ENCODE data around the gene LZTS2.

DNA sequence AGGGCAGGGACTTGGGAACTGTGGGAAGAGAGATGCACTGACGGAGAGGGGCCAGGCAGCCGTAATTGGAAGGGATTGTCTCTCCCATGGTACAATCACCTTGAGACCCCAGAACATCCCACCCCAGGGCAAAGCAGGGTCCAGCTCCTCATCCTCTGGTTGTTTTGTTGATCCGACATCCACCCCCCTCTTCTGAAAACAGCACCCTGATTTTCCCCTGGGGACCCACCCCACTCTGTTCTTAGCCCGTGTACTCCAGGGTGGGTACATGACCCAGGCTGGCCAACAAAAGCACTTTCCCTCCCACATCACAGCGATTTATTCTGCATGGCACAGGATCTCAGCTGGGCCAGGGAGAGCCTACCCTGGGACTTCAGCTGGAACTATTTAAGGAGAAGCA, 17.2 kb downstream of the LZTS2 start:
- TF ChIP-seq EZH2 (IDR thresholded peaks at IDR 0.05; ENCODE audit: borderline replicate concordance, low read depth, low read length, poor library complexity, severe bottlenecking): no peak
- TF ChIP-seq, protein P1, sequence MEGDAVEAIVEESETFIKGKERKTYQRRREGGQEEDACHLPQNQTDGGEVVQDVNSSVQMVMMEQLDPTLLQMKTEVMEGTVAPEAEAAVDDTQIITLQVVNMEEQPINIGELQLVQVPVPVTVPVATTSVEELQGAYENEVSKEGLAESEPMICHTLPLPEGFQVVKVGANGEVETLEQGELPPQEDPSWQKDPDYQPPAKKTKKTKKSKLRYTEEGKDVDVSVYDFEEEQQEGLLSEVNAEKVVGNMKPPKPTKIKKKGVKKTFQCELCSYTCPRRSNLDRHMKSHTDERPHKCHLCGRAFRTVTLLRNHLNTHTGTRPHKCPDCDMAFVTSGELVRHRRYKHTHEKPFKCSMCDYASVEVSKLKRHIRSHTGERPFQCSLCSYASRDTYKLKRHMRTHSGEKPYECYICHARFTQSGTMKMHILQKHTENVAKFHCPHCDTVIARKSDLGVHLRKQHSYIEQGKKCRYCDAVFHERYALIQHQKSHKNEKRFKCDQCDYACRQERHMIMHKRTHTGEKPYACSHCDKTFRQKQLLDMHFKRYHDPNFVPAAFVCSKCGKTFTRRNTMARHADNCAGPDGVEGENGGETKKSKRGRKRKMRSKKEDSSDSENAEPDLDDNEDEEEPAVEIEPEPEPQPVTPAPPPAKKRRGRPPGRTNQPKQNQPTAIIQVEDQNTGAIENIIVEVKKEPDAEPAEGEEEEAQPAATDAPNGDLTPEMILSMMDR (conservative IDR thresholded peaks at IDR 0.05; ENCODE audit: low read depth, low read length): no peak
